HCT116 (cell line): ENCODE data around the gene ZNF160. TPM values are rescaled to one million over a fixed set of nuclear protein-coding genes. Genes with fewer than 3 reads are reported as not detected.

ENCODE experiments used
- ATAC-seq: fragments of 200-7000 bp; cut with Tn5 transposase; 2 replicates; pipeline ENCODE4 v1.9.1; 2020; ENCODE audit warnings: mild to moderate bottlenecking, moderate library complexity
- BruUV-seq: library from RNA; stranded (reverse); fragments of 400-500 nt; replicated peaks from 2 replicates; lab custom pipeline; 2021; lab: Mats Ljungman, UMichigan
- CTCF ChIA-PET: fragments of 300-600 bp; sonication (Branson Sonifier 250); formaldehyde crosslinking; loops from one replicate; lab custom pipeline; 2021; ENCODE audit warnings: antibody characterized with exemption; lab: Charles Lee
- POLR2A ChIA-PET: fragments of 300-600, 350-600 bp; sonication (Branson Sonifier 250); formaldehyde crosslinking; loops from one replicate; lab custom pipeline; 2021; ENCODE audit warnings: antibody characterized with exemption; lab: Charles Lee
- RAD21 ChIA-PET, 2 experiments: fragments of 300-600 bp; sonication (Branson Sonifier 250); formaldehyde crosslinking; loops; one replicate each; lab custom pipeline; 2023; ENCODE audit warnings: low total read pairs in 2 of 2; ENCODE audit not compliant: uncharacterized antibody in 2 of 2, unreplicated experiment in 2 of 2, low non-redundant PET in 1 of 2; lab: Charles Lee
- DNase-seq: peaks from one replicate; pipeline ENCODE4 v3.0.0-alpha.2; 2010; ENCODE audit warnings: low read depth, low spot score
- H2AFZ ChIP-seq: fragments of 200-600 bp; shearing (Covaris generic), sonication (generic); 2 replicates; pipeline ENCODE4 v1.6.1; 2017; ENCODE audit warnings: low read depth, mixed run types, mixed read lengths, antibody characterized with exemption, low read length; ENCODE audit not compliant: poor library complexity, severe bottlenecking
- H3K27ac ChIP-seq: 2 replicates; pipeline ENCODE4 v1.5.1; 2012; ENCODE audit warnings: low read depth, low read length
- H3K27me3 ChIP-seq: fragments of 200-600 bp; sonication (generic); 2 replicates; pipeline ENCODE4 v1.6.1; 2016; ENCODE audit warnings: mixed run types, low read length, mixed read lengths; ENCODE audit not compliant: insufficient read depth
- H3K36me3 ChIP-seq, 2 experiments: fragments of 200-500 bp in 1 of 2; fragments of 200-600 bp in 1 of 2; sonication (Bioruptor generic) in 1 of 2; sonication (generic) in 1 of 2; 2 replicates each; pipeline versions ENCODE4 v1.5.1 to v1.6.1; 2014 to 2016; ENCODE audit warnings: low read length in 2 of 2, inconsistent platforms in 1 of 2, mixed read lengths in 1 of 2, mixed run types in 1 of 2; ENCODE audit not compliant: insufficient read depth in 2 of 2, control insufficient read depth in 1 of 2
- H3K4me1 ChIP-seq, 2 experiments: fragments of 200-600 bp in 1 of 2; sonication (generic) in 1 of 2; 2 replicates each; pipeline versions ENCODE4 v1.5.1 to v1.6.1; 2012 to 2017; ENCODE audit warnings: low read length in 2 of 2, inconsistent platforms in 1 of 2, mild to moderate bottlenecking in 1 of 2, mixed read lengths in 1 of 2, mixed run types in 1 of 2, moderate library complexity in 1 of 2; ENCODE audit not compliant: insufficient read depth in 2 of 2, control insufficient read depth in 1 of 2
- H3K4me2 ChIP-seq: fragments of 200-600 bp; sonication (generic); 2 replicates; pipeline ENCODE4 v1.6.1; 2017; ENCODE audit warnings: mixed run types, low read length, mixed read lengths
- H3K4me3 ChIP-seq, 2 experiments: fragments of 200-600 bp in 1 of 2; sonication (generic) in 1 of 2; replicated peaks in 1 of 2; 2 replicates each; pipeline ENCODE4 v1.5.1; 2011 to 2016; ENCODE audit warnings: low read length in 2 of 2, control low read depth in 1 of 2, low read depth in 1 of 2, mild to moderate bottlenecking in 1 of 2, mixed read lengths in 1 of 2, mixed run types in 1 of 2
- H3K79me2 ChIP-seq: fragments of 200-600 bp; sonication (generic); 2 replicates; pipeline ENCODE4 v1.6.1; 2017; ENCODE audit warnings: mild to moderate bottlenecking, mixed run types, low read length, moderate library complexity, mixed read lengths; ENCODE audit not compliant: insufficient read depth
- H3K9ac ChIP-seq: fragments of 200-600 bp; sonication (generic); 2 replicates; pipeline ENCODE4 v1.6.1; 2016; ENCODE audit warnings: low read length, mixed read lengths
- H3K9me2 ChIP-seq: fragments of 200-600 bp; sonication (generic), shearing (Covaris generic); 2 replicates; pipeline ENCODE4 v1.6.1; 2017; ENCODE audit warnings: mixed run types, mild to moderate bottlenecking, moderate library complexity; ENCODE audit not compliant: insufficient read depth
- H3K9me3 ChIP-seq, 2 experiments: fragments of 200-500 bp in 1 of 2; fragments of 200-600 bp in 1 of 2; sonication (Bioruptor generic) in 1 of 2; sonication (generic) in 1 of 2; 2 replicates each; pipeline ENCODE4 v1.6.1; 2014 to 2017; ENCODE audit warnings: low read length in 2 of 2, mixed read lengths in 2 of 2, inconsistent platforms in 1 of 2, low read depth in 1 of 2, mild to moderate bottlenecking in 1 of 2, mixed run types in 1 of 2, moderate library complexity in 1 of 2; ENCODE audit not compliant: control insufficient read depth in 1 of 2, insufficient read depth in 1 of 2
- H4K20me1 ChIP-seq: fragments of 200-600 bp; sonication (generic), shearing (Covaris generic); 2 replicates; pipeline ENCODE4 v1.6.1; 2017; ENCODE audit warnings: mixed run types, mild to moderate bottlenecking, moderate library complexity; ENCODE audit not compliant: insufficient read depth
- CBX3 ChIP-seq: IDR thresholded peaks from 2 replicates; pipeline ENCODE4 v1.6.1; 2012; ENCODE audit warnings: low read depth
- CEBPB ChIP-seq: IDR thresholded peaks from 2 replicates; pipeline ENCODE4 v1.6.1; 2012; ENCODE audit warnings: low read depth
- CTCF ChIP-seq, 3 experiments: fragments of 200-600 bp in 1 of 3; sonication (generic) in 1 of 3; IDR thresholded peaks in 2 of 3; conservative IDR thresholded peaks in 1 of 3; 2 replicates each; pipeline ENCODE4 v1.5.1; 2012 to 2017; ENCODE audit warnings: low read depth in 2 of 3, low read length in 2 of 3, antibody characterized with exemption in 1 of 3, borderline replicate concordance in 1 of 3, control low read depth in 1 of 3, mild to moderate bottlenecking in 1 of 3, mixed read lengths in 1 of 3, mixed run types in 1 of 3, moderate library complexity in 1 of 3; ENCODE audit not compliant: insufficient read depth in 1 of 3
- EZH2 ChIP-seq: fragments of 200-600 bp; sonication (generic); IDR thresholded peaks from 2 replicates; pipeline ENCODE4 v1.6.1; 2017; ENCODE audit warnings: antibody characterized with exemption, mixed run types
- EZH2phosphoT487 ChIP-seq: fragments of 200-600 bp; IDR thresholded peaks from 2 replicates; pipeline ENCODE4 v1.6.1; 2018; ENCODE audit warnings: antibody characterized with exemption, borderline replicate concordance
- FOSL1 ChIP-seq: IDR thresholded peaks from 2 replicates; pipeline ENCODE4 v1.6.1; 2012; ENCODE audit warnings: low read depth
- JUND ChIP-seq: IDR thresholded peaks from 2 replicates; pipeline ENCODE4 v1.6.1; 2012
- MAX ChIP-seq: IDR thresholded peaks from 2 replicates; pipeline ENCODE4 v1.6.1; 2012
- POLR2AphosphoS5 ChIP-seq: IDR thresholded peaks from 2 replicates; pipeline ENCODE4 v1.6.1; 2011; ENCODE audit warnings: mild to moderate bottlenecking, low read depth, low read length, moderate library complexity
- RAD21 ChIP-seq: IDR thresholded peaks from 2 replicates; pipeline ENCODE4 v1.6.1; 2012; ENCODE audit warnings: low read depth, mild to moderate bottlenecking
- REST ChIP-seq: IDR thresholded peaks from 2 replicates; pipeline ENCODE4 v1.6.1; 2012; ENCODE audit warnings: low read depth
- SP1 ChIP-seq: IDR thresholded peaks from 2 replicates; pipeline ENCODE4 v1.6.1; 2012; ENCODE audit warnings: low read depth
- SRF ChIP-seq: IDR thresholded peaks from 2 replicates; pipeline ENCODE4 v1.6.1; 2012; ENCODE audit warnings: low read depth
- YY1 ChIP-seq: IDR thresholded peaks from 2 replicates; pipeline ENCODE4 v1.6.1; 2011; ENCODE audit warnings: low read length, low read depth, moderate library complexity, mild to moderate bottlenecking; ENCODE audit not compliant: insufficient replicate concordance; ENCODE audit errors: extremely low read depth
- ZBTB33 ChIP-seq: IDR thresholded peaks from 2 replicates; pipeline ENCODE4 v1.6.1; 2011; ENCODE audit warnings: mild to moderate bottlenecking, low read length, moderate library complexity; ENCODE audit not compliant: insufficient replicate concordance; ENCODE audit errors: extremely low read depth
- ZFX ChIP-seq: fragments of 450-650 bp; IDR thresholded peaks from 2 replicates; pipeline ENCODE4 v1.6.1; 2017
- intact Hi-C: fragments of 100-400 bp; cut with micrococcal nuclease; formaldehyde crosslinking; loops from 2 replicates; pipeline ENCODE4 v1.10.0; 2022
- total RNA-seq: library from RNA; stranded (reverse); gene quantifications from one replicate; pipeline ENCODE4 v1.2.1, GENCODE V29; 2021; ENCODE audit not compliant: unreplicated experiment

The ZNF160 gene
- total RNA-seq, 1 experiment from 2014 or later: 14.9 TPM

- CTCF ChIA-PET: no interaction called here
- BruUV-seq: no TSS peak
- intact Hi-C loops: no loop called here
- RAD21 ChIA-PET: no interaction called here
- Histone ChIP-seq H2AFZ (no peak overlapping the region), H4K20me1 (no peaks in the 10 kb centered on the region), H3K4me1 (no peaks in the 10 kb centered on the region), H3K36me3 (no peaks in the 10 kb centered on the region), H3K9me2 (no peaks in the 10 kb centered on the region), H3K79me2 (no peaks in the 10 kb centered on the region), H3K9ac (no peak overlapping the region), H3K4me2 (no peak overlapping the region), H3K27ac (no peak overlapping the region), H3K4me3 (no peak overlapping the region), H3K9me3 (no peaks in the 10 kb centered on the region; a peak in 2 of 4 replicates), H3K27me3 (no peaks in the 10 kb centered on the region)
- TF ChIP-seq CEBPB (no peak), YY1 (no peak), SP1 (no peak), CBX3 (no peak), CTCF (IDR thresholded peaks at IDR 0.05 in 2 of 3, conservative IDR thresholded peaks at IDR 0.05 in 1 of 3; ENCODE audit: borderline replicate concordance in 1 of 3, insufficient read depth in 1 of 3, low read depth in 2 of 3, low read length in 2 of 3) (no peak), RAD21 (no peak), JUND (no peak), ZFX (no peak), EZH2 (no peak), EZH2phosphoT487 (no peak), SRF (no peak), ZBTB33 (no peak), REST (no peak), POLR2AphosphoS5 (no peak), MAX (no peak), FOSL1 (no peak)
- DNase-seq (no peak), ATAC-seq (no peak)
- POLR2A ChIA-PET: no interaction called here
Observed at GRCh38 chr19:53041366-53041765, 61.9 kb downstream of the ZNF160 start.
